ENCODE results near the gene TMPRSS5. TPM values are rescaled to one million over a fixed set of nuclear protein-coding genes. Genes with fewer than 3 reads are reported as not detected.

TMPRSS5 gene
- total RNA-seq, 2 experiments from 2014 or later = 0.81 to 1.6 TPM

GRCh38 chr11:113643006-113643585 lies 63.0 kb downstream of the TMPRSS5 start:
- ChIA-PET POLR2A (no interaction called here), CTCF (no interaction called here)
- Mint-ChIP-seq H3K36me3 (ENCODE audit: low read depth) (no peaks in the 10 kb centered on the region), H3K4me1 (ENCODE audit: low read depth) (no peaks in the 10 kb centered on the region), H3K27ac (no peak overlapping the region), H3K4me3 (no peak overlapping the region), H3K27me3 (peaks cover 21% of the 10 kb centered on the region), H3K9me3 (no peaks in the 10 kb centered on the region)
- Histone ChIP-seq H3K27ac (ENCODE audit: low read depth in 1 of 2, low read length in 2 of 2) (no peak overlapping the region), H3K27me3 (ENCODE audit: control insufficient read depth in 1 of 2, insufficient read depth in 2 of 2, low read length in 2 of 2) (peaks cover 0 to 3% of the 10 kb centered on the region in 2 experiments), H3K4me1 (ENCODE audit: insufficient read depth, low read length) (no peaks in the 10 kb centered on the region), H3K9me3 (ENCODE audit: control insufficient read depth in 1 of 2, insufficient read depth in 1 of 2, low read length in 2 of 2) (no peaks in the 10 kb centered on the region), H3K36me3 (ENCODE audit: insufficient read depth, low read length) (no peaks in the 10 kb centered on the region), H3K4me3 (ENCODE audit: low read length) (no peak overlapping the region)
- no peak for ATAC-seq (ENCODE audit: poor library complexity)
- DNase-seq = no peak
- no peak for TF ChIP-seq CTCF (IDR thresholded peaks at IDR 0.05)
- intact Hi-C loops (cut with DNase I, micrococcal nuclease) = no loop called here

- no peak overlapping the region for H3K27ac Mint-ChIP-seq
- intact Hi-C loops (cut with DNase I, micrococcal nuclease) = no loop called here
- no peaks in the 10 kb centered on the region for H3K9me3 Mint-ChIP-seq
- no peaks in the 10 kb centered on the region for H3K9me3 ChIP-seq (ENCODE audit: control insufficient read depth in 1 of 2, insufficient read depth in 1 of 2, low read length in 2 of 2)
- no peaks in the 10 kb centered on the region for H3K4me1 ChIP-seq (ENCODE audit: insufficient read depth, low read length)
- H3K4me3 Mint-ChIP-seq = no peak overlapping the region
- no peak for TF ChIP-seq CTCF (IDR thresholded peaks at IDR 0.05)
- POLR2A ChIA-PET = no interaction called here
- ATAC-seq (ENCODE audit: poor library complexity) (no peak), DNase-seq (no peak)
- peaks cover 21% of the 10 kb centered on the region for H3K27me3 Mint-ChIP-seq
- H3K27me3 ChIP-seq (ENCODE audit: control insufficient read depth in 1 of 2, insufficient read depth in 2 of 2, low read length in 2 of 2) = peaks cover 0 to 3% of the 10 kb centered on the region in 2 experiments
- no peaks in the 10 kb centered on the region for H3K4me1 Mint-ChIP-seq (ENCODE audit: low read depth)
- no peak overlapping the region for H3K4me3 ChIP-seq (ENCODE audit: low read length)
- H3K27ac ChIP-seq (ENCODE audit: low read depth in 1 of 2, low read length in 2 of 2) = no peak overlapping the region
- no peaks in the 10 kb centered on the region for H3K36me3 ChIP-seq (ENCODE audit: insufficient read depth, low read length)
- H3K36me3 Mint-ChIP-seq (ENCODE audit: low read depth) = no peaks in the 10 kb centered on the region
- CTCF ChIA-PET = no interaction called here
These were observed 64.0 kb downstream of the TMPRSS5 start for GRCh38 chr11:113642090-113642489.

DNA sequence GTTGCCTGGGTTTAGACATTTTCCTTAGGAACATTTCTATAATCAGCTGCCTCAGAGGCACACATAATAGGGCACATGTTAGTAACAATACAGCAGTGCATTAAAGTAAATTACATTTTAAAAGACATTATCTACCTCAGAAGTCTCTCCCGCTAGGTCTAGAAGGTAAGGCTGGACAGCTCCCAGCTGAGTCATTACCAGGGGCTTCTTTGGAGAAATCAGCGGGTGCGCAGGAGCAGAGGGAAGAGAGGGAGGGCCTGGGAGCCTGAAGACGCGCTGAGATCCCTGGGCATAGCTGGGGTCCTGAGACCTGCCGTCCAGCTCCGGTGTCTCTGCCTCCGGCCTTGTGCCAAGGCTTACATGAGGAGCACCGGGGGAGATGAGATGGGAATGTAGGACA lies 67.7 kb downstream of the TMPRSS5 start:
- Histone ChIP-seq H3K4me1 (ENCODE audit: insufficient read depth, low read length) (no peaks in the 10 kb centered on the region), H3K9me3 (ENCODE audit: control insufficient read depth in 1 of 2, insufficient read depth in 1 of 2, low read length in 2 of 2) (peaks cover 4 to 6% of the 10 kb centered on the region in 2 experiments), H3K27me3 (ENCODE audit: control insufficient read depth in 1 of 2, insufficient read depth in 2 of 2, low read length in 2 of 2) (no peaks in the 10 kb centered on the region), H3K4me3 (ENCODE audit: low read length) (no peak overlapping the region), H3K27ac (ENCODE audit: low read depth in 1 of 2, low read length in 2 of 2) (no peak overlapping the region), H3K36me3 (ENCODE audit: insufficient read depth, low read length) (no peaks in the 10 kb centered on the region)
- Mint-ChIP-seq H3K9me3 (no peaks in the 10 kb centered on the region), H3K36me3 (ENCODE audit: low read depth) (no peaks in the 10 kb centered on the region), H3K4me3 (no peak overlapping the region), H3K4me1 (ENCODE audit: low read depth) (no peaks in the 10 kb centered on the region), H3K27me3 (peaks cover 21% of the 10 kb centered on the region), H3K27ac (no peak overlapping the region)
- ATAC-seq (ENCODE audit: poor library complexity) (no peak), DNase-seq (no peak)
- no peak for TF ChIP-seq CTCF (IDR thresholded peaks at IDR 0.05)
- POLR2A ChIA-PET = no interaction called here
- CTCF ChIA-PET = no interaction called here
- intact Hi-C loops (cut with DNase I, micrococcal nuclease) = no loop called here

Data from CD4-positive, alpha-beta T cell (primary cell).